ENCODE measurements around the gene CD248.

Gene CD248

DNA sequence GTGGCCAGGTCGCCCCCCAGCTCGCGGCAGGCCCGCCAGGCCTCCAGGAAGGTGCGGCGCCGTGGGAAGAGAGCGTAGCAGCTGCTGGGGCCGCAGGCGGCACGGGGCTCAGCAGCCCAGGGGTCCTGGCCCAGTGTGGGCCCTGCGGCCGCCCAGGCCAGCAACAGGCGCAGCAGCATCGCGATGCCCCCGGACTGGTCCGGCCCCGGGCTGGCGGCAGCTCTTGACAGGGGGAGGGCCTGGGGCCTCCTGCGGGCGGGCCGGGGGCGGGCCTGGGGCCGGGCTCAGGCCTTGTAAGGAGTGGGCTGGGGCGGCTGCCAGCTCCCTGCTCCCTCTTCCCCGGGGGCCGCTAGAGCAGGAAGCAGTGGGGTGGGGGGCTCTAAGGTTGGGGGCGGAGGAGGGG lies at the start of gene CD248:
Gene CD248 (minus strand): TSS at position 196 of the 403 bp plus-strand sequence. CDS start 17 bp downstream, at position 179.
- no peaks in the 10 kb centered on the region for H3K27me3 ChIP-seq (ENCODE audit: insufficient read depth, low read length, poor library complexity)
- peak within 1 kb of the TSS; percentile 99 for H3K27ac ChIP-seq (ENCODE audit: low read length)
- peaks cover 54% of the 10 kb centered on the region for H3K4me1 ChIP-seq (ENCODE audit: insufficient read depth, low read length)
- H3K9me3 ChIP-seq (ENCODE audit: insufficient read depth, low read length, severe bottlenecking), result no peaks in the 10 kb centered on the region
- ATAC-seq (ENCODE audit: insufficient read depth, low read depth) (no peak), DNase-seq (peak; percentile 66)
- H2AFZ ChIP-seq (ENCODE audit: low read depth, low read length), result peak within 1 kb of the TSS; percentile 44; the same call in 1 of the 2 replicates
- no peaks in the 10 kb centered on the region for H3K36me3 ChIP-seq (ENCODE audit: insufficient read depth, low read length)
- no peaks in the 10 kb centered on the region for H3K79me2 ChIP-seq (ENCODE audit: insufficient read depth, low read length)
- TF ChIP-seq CTCF (IDR thresholded peaks at IDR 0.05; ENCODE audit: borderline replicate concordance, extremely low read depth, low read length, poor library complexity, severe bottlenecking), result no peak
- TF ChIP-seq EZH2 (IDR thresholded peaks at IDR 0.05; ENCODE audit: borderline replicate concordance, low read depth, low read length, severe bottlenecking), result no peak
- peak within 1 kb of the TSS; percentile 47 for H3K9ac ChIP-seq (ENCODE audit: low read depth, low read length)
- peak within 1 kb of the TSS in 1 of 2 experiments; percentile 41; a peak in 1 of 4 replicates for H3K4me3 ChIP-seq (ENCODE audit: low read depth in 1 of 2, low read length in 2 of 2)
- H4K20me1 ChIP-seq (ENCODE audit: insufficient read depth, low read length), result 0 out of 2 replicates have a peak, but pooled peaks cover 2% of the 10 kb centered on the region
- H3K4me2 ChIP-seq (ENCODE audit: insufficient read depth, low read length), result peak within 1 kb of the TSS; percentile 53

DNA sequence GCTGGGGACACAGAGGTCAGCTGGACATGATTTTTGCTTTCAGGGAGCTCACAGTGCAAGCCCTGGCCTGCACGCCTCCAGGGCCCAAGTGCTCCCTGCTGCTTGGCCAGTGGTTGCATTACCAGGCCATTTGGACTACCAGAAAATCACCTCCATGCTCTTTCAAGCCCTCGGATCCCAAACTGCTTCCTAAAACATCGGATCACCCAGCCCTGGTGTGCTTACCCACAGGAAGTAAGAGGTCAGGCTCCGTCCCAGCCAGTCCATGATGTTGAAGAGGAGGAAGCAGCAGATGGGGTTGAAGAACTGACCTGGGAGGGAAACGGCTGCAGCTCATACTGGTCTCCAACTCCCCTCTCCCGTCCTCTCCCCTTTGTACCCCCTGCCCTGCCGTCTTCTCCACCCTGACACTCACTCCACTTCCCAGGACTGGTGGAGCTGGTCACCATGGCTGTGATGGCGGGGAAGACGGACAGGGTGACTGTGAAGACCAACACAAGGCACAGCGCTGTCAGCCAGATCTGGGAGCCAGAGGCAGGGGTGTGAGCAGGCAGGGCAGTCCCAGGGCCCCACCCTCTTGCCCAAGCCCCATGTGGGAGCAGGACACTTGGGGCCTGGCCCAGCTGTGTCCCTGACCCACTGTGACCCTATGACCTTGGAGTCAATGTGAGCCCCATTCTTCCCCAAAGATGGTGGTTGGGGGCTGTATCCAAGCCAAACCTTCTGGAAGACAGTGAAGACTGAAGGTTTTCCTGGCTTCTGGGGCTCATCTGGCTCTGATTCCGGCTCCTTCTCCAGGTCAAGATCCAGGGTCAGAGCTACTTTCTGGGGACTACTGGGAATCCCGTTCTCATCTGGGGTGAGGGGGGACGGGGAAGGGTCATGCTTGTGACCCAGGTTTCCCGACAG lies 49.1 kb upstream of the CD248 start:
- TF ChIP-seq EZH2 (IDR thresholded peaks at IDR 0.05; ENCODE audit: borderline replicate concordance, low read depth, low read length, severe bottlenecking), result no peak
- TF ChIP-seq CTCF (IDR thresholded peaks at IDR 0.05; ENCODE audit: borderline replicate concordance, extremely low read depth, low read length, poor library complexity, severe bottlenecking), result no peak
- H3K27ac ChIP-seq (ENCODE audit: low read length), result no peak overlapping the region
- H4K20me1 ChIP-seq (ENCODE audit: insufficient read depth, low read length), result peaks cover 7% of the 10 kb centered on the region; the same call in 1 of the 2 replicates

GRCh38 chr11:66365166-66365565 lies 48.3 kb upstream of the CD248 start:
- Histone ChIP-seq H3K9ac (ENCODE audit: low read depth, low read length) (no peak overlapping the region), H2AFZ (ENCODE audit: low read depth, low read length) (no peak overlapping the region), H4K20me1 (ENCODE audit: insufficient read depth, low read length) (peaks cover 7% of the 10 kb centered on the region; the same call in 1 of the 2 replicates)

More for the DNA sequence above, 49.1 kb upstream of the CD248 start:
- Histone ChIP-seq H3K4me1 (ENCODE audit: insufficient read depth, low read length) (peaks cover 2% of the 10 kb centered on the region), H3K9ac (ENCODE audit: low read depth, low read length) (no peak overlapping the region), H3K79me2 (ENCODE audit: insufficient read depth, low read length) (no peaks in the 10 kb centered on the region), H3K4me2 (ENCODE audit: insufficient read depth, low read length) (no peak overlapping the region), H3K9me3 (ENCODE audit: insufficient read depth, low read length, severe bottlenecking) (no peaks in the 10 kb centered on the region), H3K36me3 (ENCODE audit: insufficient read depth, low read length) (peaks cover 11% of the 10 kb centered on the region), H3K27me3 (ENCODE audit: insufficient read depth, low read length, poor library complexity) (no peaks in the 10 kb centered on the region), H3K4me3 (ENCODE audit: low read depth in 1 of 2, low read length in 2 of 2) (no peak overlapping the region), H2AFZ (ENCODE audit: low read depth, low read length) (no peak overlapping the region)
- ATAC-seq (ENCODE audit: insufficient read depth, low read depth) (no peak), DNase-seq (no peak)

More at GRCh38 chr11:66365166-66365565, 48.3 kb upstream of the CD248 start:
- TF ChIP-seq EZH2 (IDR thresholded peaks at IDR 0.05; ENCODE audit: borderline replicate concordance, low read depth, low read length, severe bottlenecking) (no peak), CTCF (IDR thresholded peaks at IDR 0.05; ENCODE audit: borderline replicate concordance, extremely low read depth, low read length, poor library complexity, severe bottlenecking) (no peak)
- H3K4me1 ChIP-seq (ENCODE audit: insufficient read depth, low read length), result no peaks in the 10 kb centered on the region
- H3K9me3 ChIP-seq (ENCODE audit: insufficient read depth, low read length, severe bottlenecking), result no peaks in the 10 kb centered on the region
- no peaks in the 10 kb centered on the region for H3K27me3 ChIP-seq (ENCODE audit: insufficient read depth, low read length, poor library complexity)
- DNase-seq (no peak), ATAC-seq (ENCODE audit: insufficient read depth, low read depth) (no peak)
- no peak overlapping the region for H3K27ac ChIP-seq (ENCODE audit: low read length)
- no peak overlapping the region for H3K4me2 ChIP-seq (ENCODE audit: insufficient read depth, low read length)
- no peak overlapping the region for H3K4me3 ChIP-seq (ENCODE audit: low read depth in 1 of 2, low read length in 2 of 2)
- H3K36me3 ChIP-seq (ENCODE audit: insufficient read depth, low read length), result peaks cover 16% of the 10 kb centered on the region
- H3K79me2 ChIP-seq (ENCODE audit: insufficient read depth, low read length), result no peaks in the 10 kb centered on the region

Measured in DND-41 (cell line).